ENCODE data around the gene FXYD6.

DNA sequence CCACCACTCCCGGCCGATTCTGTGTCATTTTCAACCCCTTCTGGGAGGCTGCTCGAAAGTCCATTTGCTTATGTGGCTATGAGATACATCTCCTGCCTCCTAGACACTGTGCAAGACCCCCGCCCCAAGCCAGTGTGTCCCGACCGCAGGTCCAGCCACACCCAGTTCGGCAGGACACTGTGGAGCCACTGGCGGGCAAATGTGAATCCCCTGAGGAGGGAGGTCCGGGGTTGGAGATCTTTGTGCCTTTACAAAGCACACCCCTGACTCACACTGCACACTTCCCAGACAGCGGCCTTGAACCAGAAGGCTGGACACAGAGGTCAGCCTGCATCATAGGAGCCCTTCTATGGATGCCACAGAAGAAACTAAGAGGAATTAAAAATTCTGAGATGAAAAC lies 17.4 kb downstream of the FXYD6 start:
- TF ChIP-seq POLR2A (IDR thresholded peaks at IDR 0.05; ENCODE audit: low read length), result no peak
- no peak for TF ChIP-seq GATA1 (IDR thresholded peaks at IDR 0.05; ENCODE audit: low read depth, low read length)

All from erythroblast (primary cell).